Measurements from ENCODE around the gene MYH10.
"Not testable (repeated sequence)": the region's sequence is repeated elsewhere in the genome, so short reads cannot be mapped to it uniquely, and the experiment has no call there.

Gene MYH10

DNA sequence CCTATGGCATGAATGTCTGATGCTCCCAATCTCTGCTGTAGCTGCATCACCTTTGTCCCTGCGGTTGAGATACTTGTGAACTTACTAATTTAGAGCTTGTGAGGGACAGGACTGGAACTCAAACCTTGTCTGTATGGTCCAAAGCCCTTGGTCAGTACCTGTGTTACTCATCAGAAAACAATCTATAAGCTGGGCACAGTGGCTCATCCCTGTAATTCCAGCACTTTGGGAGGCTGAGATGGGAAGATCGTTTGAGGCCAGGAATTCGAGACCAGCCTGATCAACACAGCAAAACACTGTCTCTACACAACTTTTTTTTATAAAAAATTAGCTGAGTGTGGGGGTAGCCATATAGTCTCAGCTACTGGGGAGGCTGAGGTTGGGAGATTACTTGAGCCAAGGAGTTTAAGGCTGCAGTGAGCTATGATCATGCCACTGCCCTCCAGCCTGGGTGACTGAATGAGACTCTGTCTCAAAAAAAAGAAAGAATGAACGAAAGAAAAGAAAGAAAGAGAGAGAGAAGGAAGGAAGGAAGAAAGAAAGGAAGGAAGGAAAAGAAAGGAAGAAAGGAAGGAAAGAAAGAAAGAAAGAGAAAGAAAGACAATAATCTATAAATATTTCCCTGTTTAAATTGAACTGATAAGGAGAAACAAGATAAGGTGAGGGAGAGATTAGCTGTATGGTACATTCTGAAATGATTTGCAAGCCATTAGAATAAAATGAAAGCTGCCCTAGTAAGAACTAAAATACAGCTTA lies 31.7 kb upstream of the MYH10 start:
- CTCF ChIA-PET: interaction anchor here (1.1 to 3.2 kb wide), 3 partner anchors 8 to 11 kb away, joined by 4 to 15 read pairs (median 4); no protein-coding TSS in a partner anchor
- POLR2A ChIA-PET: no interaction called here
- no peak for DNase-seq (ENCODE audit: low read depth, low spot score)
- H3K4me3 ChIP-seq (ENCODE audit: low read depth, low read length): no peak overlapping the region
- TF ChIP-seq, protein P1, sequence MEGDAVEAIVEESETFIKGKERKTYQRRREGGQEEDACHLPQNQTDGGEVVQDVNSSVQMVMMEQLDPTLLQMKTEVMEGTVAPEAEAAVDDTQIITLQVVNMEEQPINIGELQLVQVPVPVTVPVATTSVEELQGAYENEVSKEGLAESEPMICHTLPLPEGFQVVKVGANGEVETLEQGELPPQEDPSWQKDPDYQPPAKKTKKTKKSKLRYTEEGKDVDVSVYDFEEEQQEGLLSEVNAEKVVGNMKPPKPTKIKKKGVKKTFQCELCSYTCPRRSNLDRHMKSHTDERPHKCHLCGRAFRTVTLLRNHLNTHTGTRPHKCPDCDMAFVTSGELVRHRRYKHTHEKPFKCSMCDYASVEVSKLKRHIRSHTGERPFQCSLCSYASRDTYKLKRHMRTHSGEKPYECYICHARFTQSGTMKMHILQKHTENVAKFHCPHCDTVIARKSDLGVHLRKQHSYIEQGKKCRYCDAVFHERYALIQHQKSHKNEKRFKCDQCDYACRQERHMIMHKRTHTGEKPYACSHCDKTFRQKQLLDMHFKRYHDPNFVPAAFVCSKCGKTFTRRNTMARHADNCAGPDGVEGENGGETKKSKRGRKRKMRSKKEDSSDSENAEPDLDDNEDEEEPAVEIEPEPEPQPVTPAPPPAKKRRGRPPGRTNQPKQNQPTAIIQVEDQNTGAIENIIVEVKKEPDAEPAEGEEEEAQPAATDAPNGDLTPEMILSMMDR (IDR thresholded peaks at IDR 0.05; ENCODE audit: insufficient read depth, low read length, missing control alignments): no peak

DNA sequence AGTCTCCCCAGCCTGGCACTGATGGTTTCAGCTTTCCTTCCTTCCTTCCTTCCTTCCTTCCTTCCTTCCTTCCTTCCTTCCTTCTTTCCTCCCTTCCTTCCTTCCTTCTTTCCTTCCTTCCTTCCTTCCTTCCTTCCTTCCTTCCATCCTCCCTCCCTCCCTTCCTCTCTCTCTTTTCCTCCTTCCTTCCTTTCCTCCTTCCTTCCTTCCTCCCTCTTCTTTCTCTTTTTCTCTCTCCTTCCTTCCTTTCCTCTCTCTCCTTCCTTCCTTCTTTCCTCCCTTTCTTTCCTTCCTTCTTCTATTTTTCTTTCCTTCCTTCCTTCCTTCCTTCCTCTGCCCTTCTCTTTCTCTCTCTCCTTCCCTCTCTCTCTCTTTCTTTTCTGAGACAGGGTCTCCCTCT lies 30.2 kb upstream of the MYH10 start:
- CTCF ChIA-PET; DNase-seq (ENCODE audit: low read depth, low spot score); POLR2A ChIA-PET: not testable (repeated sequence)

DNA sequence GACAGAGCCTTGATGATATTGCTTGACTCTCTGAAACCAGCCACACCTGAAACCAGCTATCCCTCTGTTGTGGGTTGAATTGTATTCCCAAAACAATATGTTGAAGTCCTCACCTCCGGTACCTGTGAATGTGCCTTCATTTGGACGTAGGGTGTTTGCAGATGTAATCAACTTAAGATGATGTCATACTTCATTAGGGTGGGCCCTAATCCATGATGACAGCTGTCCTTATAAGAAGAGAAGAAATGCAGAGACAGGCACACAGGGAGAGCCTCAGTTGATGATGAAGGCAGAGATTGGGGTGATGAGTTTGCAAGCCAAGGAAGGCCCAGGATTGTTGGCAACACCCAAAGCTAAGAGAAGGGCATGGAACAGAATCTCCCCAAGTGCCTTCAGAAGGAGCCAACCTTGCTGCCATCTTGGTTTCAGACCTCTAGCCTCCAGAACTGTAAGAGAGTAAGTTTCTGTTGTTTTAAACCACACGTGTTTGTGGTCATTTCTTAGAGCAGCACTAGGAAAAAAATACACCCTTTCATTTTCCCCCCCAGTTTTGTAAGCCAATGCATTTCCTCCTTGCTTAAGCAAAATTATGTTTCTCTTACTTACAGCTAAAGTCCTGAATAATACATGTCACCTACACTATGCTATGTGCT lies 29.4 kb upstream of the MYH10 start:
- no peak overlapping the region for H3K4me3 ChIP-seq (ENCODE audit: low read depth, low read length)
- DNase-seq (ENCODE audit: low read depth, low spot score): no peak
- POLR2A ChIA-PET: no interaction called here
- CTCF ChIA-PET: interaction anchor here (1.0 kb wide), 1 partner anchor 14 kb away, joined by 3 read pairs; no protein-coding TSS in a partner anchor
- TF ChIP-seq, protein P1 (IDR thresholded peaks at IDR 0.05; ENCODE audit: insufficient read depth, low read length, missing control alignments): no peak

More for the DNA sequence above, 30.2 kb upstream of the MYH10 start:
- H3K4me3 ChIP-seq (ENCODE audit: low read depth, low read length): not testable (repeated sequence)

DNA sequence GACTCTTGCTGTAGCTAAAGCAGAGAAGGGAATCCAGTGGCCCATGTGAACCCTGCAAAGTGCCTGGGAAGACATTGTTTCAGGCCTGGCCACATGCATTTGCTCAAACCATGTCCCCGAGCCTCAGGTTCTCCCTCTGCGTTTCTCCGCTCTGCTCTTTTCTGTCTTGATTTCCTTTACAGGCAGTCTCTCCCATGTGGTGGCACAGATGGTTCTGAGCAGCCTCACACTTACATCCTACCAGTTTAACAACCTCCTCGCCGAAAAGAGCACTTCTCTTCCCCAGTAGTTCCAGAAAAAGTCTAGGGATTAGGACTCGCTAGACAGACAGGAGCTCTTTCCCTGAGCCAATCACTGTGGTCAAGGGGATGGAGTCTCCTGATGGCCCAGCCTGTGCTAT lies 28.3 kb upstream of the MYH10 start:
- ChIA-PET POLR2A (no interaction called here), CTCF (interaction anchor here (1.0 kb wide), 1 partner anchor 15 kb away, joined by 3 read pairs; no protein-coding TSS in a partner anchor)
- no peak overlapping the region for H3K4me3 ChIP-seq (ENCODE audit: low read depth, low read length)
- no peak for DNase-seq (ENCODE audit: low read depth, low spot score)
- TF ChIP-seq, protein P1 (IDR thresholded peaks at IDR 0.05; ENCODE audit: insufficient read depth, low read length, missing control alignments): no peak

DNA sequence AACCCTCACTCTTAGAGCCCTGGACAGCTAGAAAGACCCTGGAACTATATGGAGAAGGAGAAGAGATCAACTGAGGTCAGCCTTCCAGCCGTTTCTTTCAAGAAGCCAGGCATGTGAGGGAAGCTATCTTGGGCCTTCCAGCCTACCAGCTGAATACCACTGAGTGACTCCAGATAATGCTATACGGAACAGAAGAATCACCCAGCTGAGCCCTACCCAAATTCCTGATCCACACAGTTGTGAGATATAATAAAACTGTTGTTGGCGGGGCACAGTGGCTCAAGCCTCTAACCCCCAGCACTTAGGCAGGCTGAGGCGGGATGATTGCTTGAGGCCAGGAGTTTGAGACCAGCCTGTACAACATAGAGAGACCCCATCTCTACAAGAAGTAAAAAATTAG lies 26.2 kb upstream of the MYH10 start:
- no peak for DNase-seq (ENCODE audit: low read depth, low spot score)
- TF ChIP-seq, protein P1 (IDR thresholded peaks at IDR 0.05; ENCODE audit: insufficient read depth, low read length, missing control alignments): no peak
- CTCF ChIA-PET: no interaction called here

DNA sequence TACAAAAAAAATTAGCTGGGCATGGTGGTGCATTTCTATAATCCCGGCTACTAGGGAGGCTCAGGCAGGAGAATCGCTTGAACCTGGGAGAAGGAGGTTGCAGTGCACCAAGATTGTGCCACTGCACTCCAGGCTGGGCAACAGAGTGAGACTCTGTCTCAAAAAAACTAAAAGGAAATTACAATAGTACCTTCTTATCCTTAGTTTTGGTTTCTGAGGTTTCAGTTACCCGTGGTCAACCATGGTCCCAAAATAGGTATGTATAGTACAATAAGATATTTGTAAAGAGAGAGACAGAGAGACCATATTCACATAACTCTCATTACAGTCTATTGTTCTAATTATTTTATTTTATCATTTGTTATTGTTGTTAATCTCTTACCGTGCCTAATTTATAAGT lies 24.3 kb upstream of the MYH10 start:
- POLR2A ChIA-PET: no interaction called here
- CTCF ChIA-PET: no interaction called here
- TF ChIP-seq, protein P1 (IDR thresholded peaks at IDR 0.05; ENCODE audit: insufficient read depth, low read length, missing control alignments): no peak
- H3K4me3 ChIP-seq (ENCODE audit: low read depth, low read length): no peak overlapping the region
- DNase-seq (ENCODE audit: low read depth, low spot score): no peak

More for the DNA sequence above, 26.2 kb upstream of the MYH10 start:
- no peak overlapping the region for H3K4me3 ChIP-seq (ENCODE audit: low read depth, low read length)
- POLR2A ChIA-PET: no interaction called here
